DOHH2 (cell line): ENCODE measurements around the gene IL13RA2.

Experiments used
- H3F3A ChIP-seq: fragments of 200-600 bp; sonication (generic), shearing (Covaris generic); 2 replicates; pipeline ENCODE4 v1.6.0; 2016; ENCODE audit warnings: antibody characterized with exemption, mild to moderate bottlenecking; ENCODE audit not compliant: control insufficient read depth, insufficient read depth
- H3K27ac ChIP-seq: fragments of 200-600 bp; sonication (generic); 2 replicates; pipeline ENCODE4 v1.5.1; 2014; ENCODE audit warnings: low read depth, mild to moderate bottlenecking, low read length, moderate library complexity
- H3K27me3 ChIP-seq: fragments of 200-600 bp; sonication (generic); 2 replicates; pipeline ENCODE4 v1.6.1; 2014; ENCODE audit warnings: mild to moderate bottlenecking, low read length, mixed read lengths; ENCODE audit not compliant: control insufficient read depth
- H3K36me3 ChIP-seq: fragments of 200-600 bp; sonication (generic); 2 replicates; pipeline ENCODE4 v1.6.1; 2014; ENCODE audit warnings: mild to moderate bottlenecking, low read length, moderate library complexity, mixed read lengths; ENCODE audit not compliant: control insufficient read depth
- H3K4me1 ChIP-seq: fragments of 200-600 bp; sonication (generic); 2 replicates; pipeline ENCODE4 v1.6.1; 2014; ENCODE audit warnings: mild to moderate bottlenecking, low read length, mixed read lengths; ENCODE audit not compliant: control insufficient read depth
- H3K4me2 ChIP-seq: fragments of 200-600 bp; sonication (generic); 2 replicates; pipeline ENCODE4 v1.6.0; 2014; ENCODE audit warnings: mild to moderate bottlenecking, low read length, moderate library complexity
- H3K4me3 ChIP-seq: fragments of 200-600 bp; sonication (generic); 2 replicates; pipeline ENCODE4 v1.5.1; 2014; ENCODE audit warnings: mild to moderate bottlenecking, low read length, mixed read lengths
- H3K79me2 ChIP-seq: fragments of 200-600 bp; sonication (generic); 2 replicates; pipeline ENCODE4 v1.6.1; 2014; ENCODE audit warnings: mild to moderate bottlenecking, low read length, mixed read lengths; ENCODE audit not compliant: control insufficient read depth
- H3K9me2 ChIP-seq: fragments of 200-600 bp; sonication (generic); replicated peaks from 2 replicates; pipeline ENCODE4 v1.6.1; 2014; ENCODE audit warnings: mild to moderate bottlenecking, low read length, mixed read lengths; ENCODE audit not compliant: control insufficient read depth
- H3K9me3 ChIP-seq: fragments of 200-600 bp; sonication (generic); 2 replicates; pipeline ENCODE4 v1.6.1; 2014; ENCODE audit warnings: antibody characterized with exemption, low read length, mixed read lengths; ENCODE audit not compliant: control insufficient read depth, insufficient read depth
- H4K20me1 ChIP-seq: fragments of 200-600 bp; sonication (generic); 2 replicates; pipeline ENCODE4 v1.6.0; 2014; ENCODE audit warnings: low read depth, mild to moderate bottlenecking, antibody characterized with exemption, low read length, moderate library complexity; ENCODE audit not compliant: control insufficient read depth, insufficient read depth
- CTCF ChIP-seq: fragments of 200-600 bp; sonication (generic); IDR thresholded peaks from one replicate; pipeline ENCODE4 v1.5.1; 2014; ENCODE audit warnings: antibody characterized with exemption, mild to moderate bottlenecking, low read depth, low read length; ENCODE audit not compliant: poor library complexity, severe bottlenecking
- EZH2phosphoT487 ChIP-seq: fragments of 200-600 bp; sonication (generic); IDR thresholded peaks from 2 replicates; pipeline ENCODE4 v1.6.1; 2017; ENCODE audit warnings: borderline replicate concordance, mild to moderate bottlenecking, antibody characterized with exemption, low read length, moderate library complexity, mixed read lengths

Gene IL13RA2

GRCh38 chrX:115040417-115040816 is 23.0 kb upstream of the IL13RA2 start:
- Histone ChIP-seq H3K4me1 (no peaks in the 10 kb centered on the region), H3K27ac (no peak overlapping the region)

GRCh38 chrX:115038406-115038805 is 21.0 kb upstream of the IL13RA2 start:
- H3K27me3 ChIP-seq, result no peaks in the 10 kb centered on the region
- H3K79me2 ChIP-seq, result no peaks in the 10 kb centered on the region
- no peaks in the 10 kb centered on the region for H3K36me3 ChIP-seq
- TF ChIP-seq CTCF, result no peak
- H3F3A ChIP-seq, result no peaks in the 10 kb centered on the region
- H3K9me3 ChIP-seq, result no peaks in the 10 kb centered on the region
- no peak overlapping the region for H3K4me3 ChIP-seq
- H3K4me1 ChIP-seq, result no peaks in the 10 kb centered on the region
- no peaks in the 10 kb centered on the region for H3K9me2 ChIP-seq
- no peak overlapping the region for H3K27ac ChIP-seq
- H4K20me1 ChIP-seq, result no peaks in the 10 kb centered on the region
- H3K4me2 ChIP-seq, result no peak overlapping the region

More at GRCh38 chrX:115040417-115040816, 23.0 kb upstream of the IL13RA2 start:
- H3K27me3 ChIP-seq, result no peaks in the 10 kb centered on the region
- no peak overlapping the region for H3K4me3 ChIP-seq
- no peaks in the 10 kb centered on the region for H4K20me1 ChIP-seq
- no peaks in the 10 kb centered on the region for H3K9me3 ChIP-seq
- no peaks in the 10 kb centered on the region for H3K79me2 ChIP-seq
- TF ChIP-seq EZH2phosphoT487 (no peak), CTCF (no peak)
- H3K4me2 ChIP-seq, result no peak overlapping the region
- H3K9me2 ChIP-seq, result no peaks in the 10 kb centered on the region
- H3K36me3 ChIP-seq, result no peaks in the 10 kb centered on the region
- H3F3A ChIP-seq, result no peaks in the 10 kb centered on the region

- H3K4me2 ChIP-seq, result no peak overlapping the region
- no peaks in the 10 kb centered on the region for H3K27me3 ChIP-seq
- no peaks in the 10 kb centered on the region for H3K9me3 ChIP-seq
- no peaks in the 10 kb centered on the region for H3K9me2 ChIP-seq
- no peak for TF ChIP-seq CTCF
- no peak for TF ChIP-seq EZH2phosphoT487
- no peaks in the 10 kb centered on the region for H3K4me1 ChIP-seq
- H3K36me3 ChIP-seq, result no peaks in the 10 kb centered on the region
- H3F3A ChIP-seq, result no peaks in the 10 kb centered on the region
- no peaks in the 10 kb centered on the region for H3K79me2 ChIP-seq
- no peak overlapping the region for H3K27ac ChIP-seq
- no peaks in the 10 kb centered on the region for H4K20me1 ChIP-seq
- H3K4me3 ChIP-seq, result no peak overlapping the region
These were observed 18.6 kb upstream of the IL13RA2 start for GRCh38 chrX:115036029-115036428.

- H3K4me3 ChIP-seq, result no peak overlapping the region
- no peaks in the 10 kb centered on the region for H3K27me3 ChIP-seq
- no peaks in the 10 kb centered on the region for H3K9me3 ChIP-seq
- H3K36me3 ChIP-seq, result no peaks in the 10 kb centered on the region
- no peak for TF ChIP-seq CTCF
- no peak for TF ChIP-seq EZH2phosphoT487
- no peaks in the 10 kb centered on the region for H3K9me2 ChIP-seq
- no peak overlapping the region for H3K4me2 ChIP-seq
- no peaks in the 10 kb centered on the region for H4K20me1 ChIP-seq
- H3K79me2 ChIP-seq, result no peaks in the 10 kb centered on the region
- no peak overlapping the region for H3K27ac ChIP-seq
- no peaks in the 10 kb centered on the region for H3F3A ChIP-seq
- H3K4me1 ChIP-seq, result no peaks in the 10 kb centered on the region
These were observed 14.6 kb upstream of the IL13RA2 start for GRCh38 chrX:115031989-115032388.
